WTC11 (cell line): Measurements from ENCODE around the gene NBL1. TPM values are rescaled to one million over a fixed set of nuclear protein-coding genes. Genes with fewer than 3 reads are reported as not detected.

Experiments used
- ATAC-seq: fragments of 200-7000 bp; cut with Tn5 transposase; 2 replicates; pipeline ENCODE4 v1.10.0; 2021; ENCODE audit warnings: mild to moderate bottlenecking, moderate library complexity
- CTCF ChIA-PET: fragments of 300-600 bp; sonication (Branson Sonifier 250); formaldehyde crosslinking; loops from one replicate; lab custom pipeline; 2021; ENCODE audit warnings: antibody characterized with exemption; lab: Charles Lee
- POLR2A ChIA-PET: fragments of 350-600 bp; sonication (Branson Sonifier 250); formaldehyde crosslinking; loops from one replicate; lab custom pipeline; 2021; ENCODE audit warnings: antibody characterized with exemption; lab: Charles Lee
- DNase-seq: peaks from one replicate; pipeline ENCODE4 v3.0.0; 2021; ENCODE audit warnings: low spot score
- H3K27ac Mint-ChIP-seq: 2 replicates; pipeline ENCODE4 v1.8.0; 2021; ENCODE audit warnings: mixed read lengths
- H3K27me3 Mint-ChIP-seq: 2 replicates; pipeline ENCODE4 v1.8.0; 2021; ENCODE audit warnings: low read depth, mild to moderate bottlenecking, moderate library complexity, mixed read lengths
- H3K36me3 Mint-ChIP-seq: 2 replicates; pipeline ENCODE4 v1.8.0; 2021; ENCODE audit warnings: mixed read lengths
- H3K4me1 Mint-ChIP-seq: 2 replicates; pipeline ENCODE4 v1.8.0; 2022; ENCODE audit warnings: mixed read lengths
- H3K4me3 Mint-ChIP-seq: 2 replicates; pipeline ENCODE4 v1.8.0; 2021; ENCODE audit warnings: mild to moderate bottlenecking, moderate library complexity, mixed read lengths
- H3K9me3 Mint-ChIP-seq: 2 replicates; pipeline ENCODE4 v1.8.0; 2021; ENCODE audit warnings: mixed read lengths
- CBFB ChIP-seq: sonication (generic); formaldehyde crosslinking; IDR thresholded peaks from 2 replicates; pipeline ENCODE4 v1.8.1; 2022; ENCODE audit warnings: mild to moderate bottlenecking, low read depth, missing genetic modification reagents
- CREM ChIP-seq: sonication (generic); formaldehyde crosslinking; IDR thresholded peaks from 2 replicates; pipeline ENCODE4 v1.8.1; 2022; ENCODE audit warnings: mild to moderate bottlenecking, missing genetic modification reagents, moderate library complexity
- CTCF ChIP-seq: fragments of 200-600 bp; IDR thresholded peaks from 2 replicates; pipeline ENCODE4 v1.8.0; 2022; ENCODE audit warnings: antibody characterized with exemption
- E2F4 ChIP-seq: sonication (generic); formaldehyde crosslinking; IDR thresholded peaks from 2 replicates; pipeline ENCODE4 v1.8.1; 2022; ENCODE audit warnings: low read depth, mild to moderate bottlenecking, moderate library complexity, missing genetic modification reagents, borderline replicate concordance
- FOXK1 ChIP-seq: sonication (generic); formaldehyde crosslinking; IDR thresholded peaks from 2 replicates; pipeline ENCODE4 v1.8.0; 2022; ENCODE audit warnings: mild to moderate bottlenecking, moderate library complexity, missing genetic modification reagents
- FOXP1 ChIP-seq: sonication (generic); formaldehyde crosslinking; IDR thresholded peaks from 2 replicates; pipeline ENCODE4 v1.8.0; 2022; ENCODE audit warnings: missing genetic modification reagents, mild to moderate bottlenecking, moderate library complexity, borderline replicate concordance
- HMGA2 ChIP-seq: fragments of 250-450 bp; sonication (Bioruptor Pico); IDR thresholded peaks from 2 replicates; pipeline ENCODE4 v1.4.0; 2021; ENCODE audit warnings: mild to moderate bottlenecking, moderate library complexity
- IRF1 ChIP-seq: sonication (generic); formaldehyde crosslinking; IDR thresholded peaks from 2 replicates; pipeline ENCODE4 v1.8.0; 2023; ENCODE audit warnings: missing genetic modification reagents
- MYBL2 ChIP-seq: sonication (generic); formaldehyde crosslinking; IDR thresholded peaks from 2 replicates; pipeline ENCODE4 v1.8.1; 2023; ENCODE audit warnings: mild to moderate bottlenecking, moderate library complexity, missing genetic modification reagents
- NR2C2 ChIP-seq: sonication (generic); formaldehyde crosslinking; IDR thresholded peaks from 2 replicates; pipeline ENCODE4 v1.8.0; 2022; ENCODE audit warnings: mild to moderate bottlenecking, missing genetic modification reagents
- OVOL2 ChIP-seq: fragments of 250-450 bp; sonication (Bioruptor Pico); IDR thresholded peaks from 2 replicates; pipeline ENCODE4 v1.9.0; 2021; ENCODE audit warnings: mild to moderate bottlenecking, borderline replicate concordance
- RORB ChIP-seq: fragments of 250-450 bp; sonication (Bioruptor Pico); IDR thresholded peaks from 2 replicates; pipeline ENCODE4 v1.9.0; 2021; ENCODE audit warnings: mild to moderate bottlenecking
- SMAD4 ChIP-seq: sonication (generic); formaldehyde crosslinking; IDR thresholded peaks from 2 replicates; pipeline ENCODE4 v1.8.0; 2022; ENCODE audit warnings: mild to moderate bottlenecking, missing genetic modification reagents
- TEAD1 ChIP-seq: sonication (generic); formaldehyde crosslinking; IDR thresholded peaks from 2 replicates; pipeline ENCODE4 v1.8.0; 2022; ENCODE audit warnings: mild to moderate bottlenecking, missing genetic modification reagents
- TP53 ChIP-seq: sonication (generic); formaldehyde crosslinking; IDR thresholded peaks from 2 replicates; pipeline ENCODE4 v1.8.1; 2023; ENCODE audit warnings: mild to moderate bottlenecking, missing genetic modification reagents
- ZBTB43 ChIP-seq: sonication (generic); formaldehyde crosslinking; IDR thresholded peaks from 2 replicates; pipeline ENCODE4 v1.8.1; 2023; ENCODE audit warnings: mild to moderate bottlenecking, missing genetic modification reagents
- ZMAT4 ChIP-seq: fragments of 250-450 bp; sonication (Bioruptor Pico); IDR thresholded peaks from 2 replicates; pipeline ENCODE4 v1.9.0; 2021; ENCODE audit warnings: mild to moderate bottlenecking
- ZNF232 ChIP-seq: sonication (generic); formaldehyde crosslinking; IDR thresholded peaks from 2 replicates; pipeline ENCODE4 v1.8.0; 2022; ENCODE audit warnings: mild to moderate bottlenecking, missing genetic modification reagents
- ZNF317 ChIP-seq: sonication (generic); formaldehyde crosslinking; IDR thresholded peaks from 2 replicates; pipeline ENCODE4 v1.8.1; 2023; ENCODE audit warnings: low read depth, mild to moderate bottlenecking, moderate library complexity, missing genetic modification reagents, borderline replicate concordance
- total RNA-seq: library from RNA; stranded (reverse); gene quantifications from 3 replicates; pipeline ENCODE4 v1.2.3, GENCODE V29; 2021

Gene NBL1
- total RNA-seq, 1 experiment from 2014 or later, result 17.1 TPM

- no peak overlapping the region for H3K27ac Mint-ChIP-seq
- ChIA-PET POLR2A (no interaction called here), CTCF (interaction anchor here (0.6 to 3.2 kb wide), 20 partner anchors 8 to 713 kb away, joined by 3 to 21 read pairs (median 5); partner anchors contain the start of genes EMC1, MRTO4 and SLC66A1)
- H3K4me1 Mint-ChIP-seq, result peaks cover 12% of the 10 kb centered on the region
- H3K36me3 Mint-ChIP-seq, result no peaks in the 10 kb centered on the region
- H3K9me3 Mint-ChIP-seq, result no peaks in the 10 kb centered on the region
- DNase-seq (peak; percentile 84), ATAC-seq (peak; percentile 53)
- peaks cover 23% of the 10 kb centered on the region for H3K27me3 Mint-ChIP-seq
- H3K4me3 Mint-ChIP-seq, result no peak overlapping the region
- TF ChIP-seq ZNF317 (no peak), CTCF (peak; percentile 25; the same call in 1 of the 2 replicates)
These were observed 4.6 kb downstream of the NBL1 start for GRCh38 chr1:19648689-19649088.

- Mint-ChIP-seq H3K27me3 (peaks cover 14% of the 10 kb centered on the region), H3K36me3 (no peaks in the 10 kb centered on the region), H3K4me1 (peaks cover 17% of the 10 kb centered on the region), H3K4me3 (no peak overlapping the region)
- ATAC-seq (no peak), DNase-seq (no peak)
- POLR2A ChIA-PET, result interaction anchor here (0.7 to 1.0 kb wide), 2 partner anchors 10 to 11 kb away, joined by 3 read pairs; no protein-coding TSS in a partner anchor
- TF ChIP-seq SMAD4 (CRISPR knock-in tag), result no peak
- TF ChIP-seq HMGA2, result no peak
- TF ChIP-seq ZBTB43 (CRISPR knock-in tag), result no peak
- no peak for TF ChIP-seq FOXP1 (CRISPR knock-in tag)
- no peak for TF ChIP-seq MYBL2 (CRISPR knock-in tag)
- no peak for TF ChIP-seq ZNF232
- no peak for TF ChIP-seq ZMAT4 (CRISPR knock-in tag)
- no peak for TF ChIP-seq FOXK1 (CRISPR knock-in tag)
- TF ChIP-seq E2F4 (CRISPR knock-in tag), result no peak
- TF ChIP-seq TEAD1 (CRISPR knock-in tag), result no peak
- no peak for TF ChIP-seq TP53 (CRISPR knock-in tag)
- no peak for TF ChIP-seq RORB (CRISPR knock-in tag)
- no peak for TF ChIP-seq OVOL2 (CRISPR knock-in tag)
- TF ChIP-seq CBFB (CRISPR knock-in tag), result no peak
- no peak for TF ChIP-seq IRF1 (CRISPR knock-in tag)
- no peak for TF ChIP-seq NR2C2 (CRISPR knock-in tag)
- TF ChIP-seq CREM (CRISPR knock-in tag), result no peak
- TF ChIP-seq, all 79 proteins: peak for 0
- CTCF ChIA-PET, result interaction anchor here (0.6 to 2.5 kb wide), 56 partner anchors 9 to 410 kb away, joined by 3 to 23 read pairs (median 4); partner anchors contain the start of genes AKR7A3, CAPZB and SLC66A1
- H3K9me3 Mint-ChIP-seq, result no peaks in the 10 kb centered on the region
- H3K27ac Mint-ChIP-seq, result no peak overlapping the region
These were observed 6.5 kb downstream of the NBL1 start for GRCh38 chr1:19650416-19651140.
